ENCODE results near the gene RNASE8.
A peak's percentile ranks its signal among the peaks of the same experiment; 100 is the strongest.
"Not testable (repeated sequence)": the region's sequence is repeated elsewhere in the genome, so short reads cannot be mapped to it uniquely, and the experiment has no call there.

RNASE8 gene

DNA sequence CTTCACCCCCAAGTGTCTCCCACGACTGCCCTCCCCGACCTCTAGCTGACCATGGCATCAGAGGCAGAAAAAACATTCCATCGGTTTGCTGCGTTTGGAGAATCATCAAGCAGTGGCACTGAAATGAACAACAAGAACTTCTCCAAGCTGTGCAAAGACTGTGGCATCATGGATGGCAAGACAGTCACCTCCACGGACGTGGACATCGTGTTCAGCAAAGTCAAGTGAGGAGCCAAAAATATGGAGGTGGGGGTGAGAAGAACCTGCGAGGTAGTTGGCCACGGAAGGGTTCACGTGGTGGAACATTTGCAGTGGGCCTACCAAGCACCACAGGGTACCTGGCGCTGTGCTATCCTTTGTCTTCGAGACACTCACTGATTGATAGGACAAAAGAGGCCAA, 27.1 kb upstream of the RNASE8 start:
- DNase-seq (ENCODE audit: low read depth in 2 of 2): no peak

DNA sequence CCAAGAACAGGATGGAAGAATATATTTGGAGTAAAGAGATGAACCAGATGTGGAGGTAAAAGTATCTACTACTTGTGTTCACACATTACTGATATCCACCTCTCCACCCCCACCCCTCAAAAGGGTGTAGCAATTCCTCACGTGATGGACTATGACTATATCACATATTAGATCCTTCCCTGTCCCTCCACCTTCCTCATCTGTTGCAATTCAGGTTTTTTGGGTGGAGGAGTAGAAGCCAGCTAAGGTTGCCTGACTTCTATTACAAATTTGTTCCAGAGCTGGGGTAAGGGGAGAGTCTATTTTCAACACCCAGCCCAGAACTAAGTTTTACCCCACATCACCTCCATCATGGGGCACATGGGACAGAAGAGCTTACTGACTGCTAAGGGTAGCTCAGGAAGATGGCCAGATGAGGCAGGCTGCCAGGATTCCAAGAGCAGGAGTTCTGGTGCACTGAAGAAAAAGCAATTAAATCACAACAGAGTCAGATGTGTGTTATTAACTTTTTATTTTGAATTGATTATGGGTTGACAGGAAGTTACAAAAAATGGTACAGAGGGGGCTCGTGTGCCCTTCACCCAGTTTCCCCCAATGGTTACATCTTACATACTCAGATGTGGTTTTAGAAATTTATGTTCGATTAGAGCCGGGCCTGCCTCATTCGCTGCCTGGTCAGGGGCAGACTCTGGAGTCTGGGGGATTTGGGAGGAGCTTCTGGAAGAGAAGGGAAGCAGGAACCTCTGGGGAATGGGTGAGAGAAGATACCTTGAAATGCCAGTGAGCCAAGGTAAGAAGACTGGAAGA, 25.1 kb upstream of the RNASE8 start:
- no peak for DNase-seq (ENCODE audit: low read depth in 2 of 2)

DNA sequence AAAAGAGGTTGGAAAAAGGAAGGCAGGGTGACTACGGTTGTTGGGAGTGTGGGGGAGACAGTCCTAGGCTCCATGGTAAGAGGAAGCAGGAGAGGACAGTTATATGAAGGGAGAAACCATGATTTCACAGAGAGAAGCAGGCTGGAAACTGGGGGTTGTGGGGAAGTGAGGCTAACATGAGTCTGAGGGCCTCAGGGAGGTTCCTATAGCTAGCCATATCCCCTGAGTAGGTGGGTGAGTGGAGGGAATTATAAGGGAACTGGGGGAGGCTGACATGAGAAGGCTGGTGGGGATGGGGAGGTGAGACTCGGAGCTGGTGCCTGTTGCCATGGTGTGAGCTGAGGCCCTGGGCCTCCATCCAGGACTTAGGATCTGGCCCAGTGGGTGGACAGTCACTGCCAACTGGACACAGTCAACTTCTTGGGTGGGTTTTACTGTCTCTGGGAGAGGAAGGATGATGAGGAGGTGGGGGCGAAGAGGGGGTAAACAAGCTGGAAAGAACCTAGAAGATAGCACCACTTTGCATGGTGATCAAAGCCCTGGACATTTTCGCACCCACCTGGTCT, 24.4 kb upstream of the RNASE8 start:
- no peak for DNase-seq (ENCODE audit: low read depth in 2 of 2)

DNA sequence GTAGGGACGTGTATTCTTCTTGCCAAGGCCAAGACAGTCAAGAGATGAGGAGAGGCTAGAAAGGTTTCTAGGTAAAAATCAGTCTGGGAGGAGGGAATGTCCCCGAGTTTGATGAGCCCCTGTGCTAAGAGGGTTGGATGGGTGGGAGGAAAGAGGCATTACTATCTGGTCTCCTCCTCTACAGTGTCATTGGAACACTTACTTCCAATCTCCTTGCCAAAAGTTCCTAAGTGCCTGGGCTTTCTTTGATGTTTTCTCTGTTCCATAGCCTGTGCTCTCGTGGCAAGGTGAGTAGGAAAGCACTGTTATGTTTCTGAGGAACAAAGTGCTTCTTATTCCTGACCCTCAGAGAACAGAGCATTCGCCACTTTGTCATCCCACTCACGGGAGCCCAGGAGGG, 22.9 kb upstream of the RNASE8 start, which contains the start of gene RNASE13:
TSS of gene RNASE13 (minus strand) at position 101 of the 400 bp plus-strand sequence. CDS start 519 bp downstream, outside the sequence.
- DNase-seq (ENCODE audit: low read depth in 2 of 2): no peak

DNA sequence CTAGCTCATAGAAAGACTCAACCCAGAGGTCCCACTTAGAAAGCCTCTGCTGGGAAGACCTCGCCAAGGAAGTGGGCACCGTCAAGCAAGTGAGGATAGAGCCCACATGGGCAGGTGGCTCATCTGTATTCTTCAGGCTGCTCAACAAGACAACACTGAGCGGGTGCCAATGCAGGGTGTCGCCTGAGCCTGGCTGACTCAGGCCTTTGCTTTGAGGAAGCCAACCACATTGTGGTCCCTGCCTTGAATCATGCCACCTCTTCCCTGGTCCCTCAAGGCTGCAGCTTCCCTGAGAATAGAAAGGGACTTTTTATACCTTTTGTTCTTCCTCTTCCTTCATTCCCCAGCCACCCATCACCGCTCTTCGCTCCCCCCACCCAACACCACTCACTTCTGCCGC, 20.9 kb upstream of the RNASE8 start:
- no peak for DNase-seq (ENCODE audit: low read depth in 2 of 2)

DNA sequence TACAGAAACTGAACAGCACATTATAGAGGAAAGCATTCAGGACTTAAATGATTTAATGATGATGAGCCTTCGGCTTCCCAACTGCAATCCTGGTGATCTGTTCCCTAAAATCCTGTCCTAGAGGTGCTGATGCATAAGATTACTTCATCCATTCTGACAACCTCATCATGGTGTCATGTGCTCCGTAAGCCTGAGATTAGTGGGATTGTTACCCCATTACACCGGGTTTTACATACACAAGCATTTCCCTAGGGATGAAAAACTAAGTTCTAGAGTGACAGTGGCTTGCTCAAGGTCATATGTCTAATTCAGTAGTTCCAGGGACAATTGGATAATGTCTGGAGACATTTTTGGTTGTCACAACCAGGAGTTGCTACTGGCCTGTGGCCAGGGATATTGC, 20.5 kb upstream of the RNASE8 start:
- no peak for DNase-seq (ENCODE audit: low read depth in 2 of 2)

DNA sequence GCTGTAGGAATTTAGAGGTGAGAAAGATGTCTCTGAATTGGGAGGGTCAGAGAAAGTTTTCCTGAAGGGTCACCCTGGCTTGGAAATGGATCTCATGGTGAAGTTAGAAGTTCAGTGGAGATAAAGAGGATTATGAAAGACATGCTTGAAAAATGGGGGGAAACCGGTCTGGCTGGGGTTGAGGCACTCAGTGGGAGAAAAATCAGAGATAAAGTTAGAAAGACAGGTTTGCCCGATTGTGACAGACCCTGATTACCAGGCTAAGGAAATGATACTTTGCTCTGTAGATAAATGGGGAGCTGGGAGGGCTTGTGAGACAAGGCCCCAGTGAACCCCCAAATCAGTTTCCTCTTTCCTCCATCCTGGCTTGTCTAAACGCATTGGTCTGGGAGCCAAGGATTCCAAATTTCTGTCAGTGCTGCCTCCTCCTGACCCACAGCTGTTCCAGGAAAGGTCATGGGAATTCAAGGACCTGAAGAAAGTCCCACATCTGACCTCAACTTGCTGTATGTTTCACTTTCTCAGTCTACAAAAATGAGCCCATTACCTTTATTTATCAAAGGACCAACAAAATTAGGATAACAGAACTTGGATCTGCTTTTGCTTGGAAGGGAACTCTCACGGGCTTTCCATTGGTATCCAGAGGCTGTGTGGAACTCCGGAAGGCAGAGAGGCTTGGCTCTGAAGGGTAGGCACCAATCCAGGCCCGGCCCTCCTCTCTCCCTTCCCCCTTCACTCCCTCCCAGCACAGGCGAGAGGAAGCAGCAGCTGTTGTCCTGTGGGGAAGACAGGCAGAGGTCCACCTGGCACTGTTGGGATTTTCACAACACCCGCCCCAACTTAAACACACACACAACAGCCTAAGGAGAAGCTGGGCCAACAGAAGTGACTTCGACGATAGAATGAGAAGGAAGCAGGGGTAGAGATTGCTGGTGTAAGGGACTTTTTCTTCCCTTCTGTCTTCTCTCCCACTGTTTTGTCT, 18.9 kb upstream of the RNASE8 start:
- DNase-seq (ENCODE audit: low read depth in 2 of 2): no peak

DNA sequence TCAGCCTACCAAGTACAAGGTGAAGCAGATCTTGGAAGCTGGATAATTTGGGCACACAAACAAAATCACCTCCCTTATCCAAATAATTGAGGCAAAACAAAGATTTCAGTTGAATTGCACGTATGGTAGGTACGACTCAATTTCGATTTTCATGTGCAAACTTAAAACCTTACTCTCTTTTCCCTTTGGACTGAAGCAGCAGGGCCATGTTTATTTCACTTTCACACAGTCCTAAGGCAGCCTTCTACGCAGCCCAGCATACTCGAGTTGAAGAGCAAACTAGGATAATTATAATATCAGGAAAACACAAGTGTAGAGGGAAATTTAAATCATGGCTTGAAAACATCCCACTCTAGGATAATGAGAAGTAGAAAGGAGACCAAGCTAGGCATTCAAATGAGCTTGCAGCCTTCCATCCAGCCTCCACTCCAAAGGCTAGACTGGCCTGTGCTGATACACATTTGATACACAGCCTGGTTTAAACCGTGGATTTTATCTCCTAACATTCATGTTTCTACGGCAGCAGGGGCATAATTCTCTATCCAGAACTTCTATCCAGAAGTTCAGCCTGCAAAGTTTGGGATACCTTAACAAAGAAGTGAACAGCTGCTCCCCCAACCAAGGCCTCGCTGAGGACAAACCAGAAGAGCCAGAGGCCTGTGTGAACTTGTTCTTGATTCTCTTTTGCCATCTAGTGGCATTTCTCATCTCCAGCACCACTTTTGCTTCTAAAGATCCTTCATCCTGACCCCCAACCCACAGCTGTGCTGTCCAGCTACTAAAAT, 17.8 kb upstream of the RNASE8 start:
- DNase-seq (ENCODE audit: low read depth in 2 of 2): peak in 1 of 2 experiments; percentile 43

DNA sequence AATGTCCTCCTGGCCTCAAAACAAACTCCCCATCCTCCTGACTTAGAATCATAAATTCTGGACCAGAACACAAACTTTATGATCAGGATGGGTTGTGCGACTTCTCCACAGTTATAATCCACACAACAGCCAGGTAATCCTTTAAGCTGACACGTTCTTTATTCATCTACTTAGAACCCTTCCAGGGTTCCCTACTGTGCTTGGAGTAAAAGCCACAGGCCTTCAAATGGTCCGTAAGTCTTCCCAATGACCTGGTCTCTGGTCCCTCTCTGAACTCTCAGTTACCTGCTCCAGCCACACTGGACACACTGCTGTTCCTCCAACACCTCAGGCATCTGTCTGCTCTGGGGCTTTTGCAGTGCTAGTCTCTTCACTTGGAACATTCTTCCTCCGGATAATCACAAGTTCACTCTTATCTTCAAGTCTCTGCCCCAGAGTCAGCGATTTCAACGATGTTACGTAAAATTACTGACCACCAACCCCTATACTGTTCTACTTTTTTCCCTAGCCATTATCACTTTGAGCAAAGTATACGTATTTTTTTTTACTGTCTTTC, 17.2 kb upstream of the RNASE8 start:
- DNase-seq (ENCODE audit: low read depth in 2 of 2): no peak

DNA sequence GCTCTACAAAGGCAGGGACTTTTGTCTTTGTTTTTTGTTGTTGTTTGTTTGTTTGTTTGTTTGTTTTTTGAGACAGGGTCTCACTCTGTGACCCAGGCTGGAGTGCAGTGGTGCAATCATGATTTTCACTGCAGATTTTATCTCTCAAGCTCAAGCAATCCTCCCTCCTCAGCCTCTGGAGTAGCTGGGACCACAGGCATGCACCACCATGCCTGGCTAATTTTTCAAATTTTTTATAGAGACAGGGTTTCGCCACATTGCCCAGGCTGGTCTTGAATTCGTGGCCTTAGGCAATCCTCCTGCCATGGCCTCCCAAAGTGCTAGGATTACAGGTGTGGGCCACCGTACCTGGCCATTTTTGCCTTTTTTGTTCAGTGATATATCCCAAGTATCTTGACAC, 16.7 kb upstream of the RNASE8 start:
- not testable (repeated sequence) for DNase-seq (ENCODE audit: low read depth in 2 of 2)

DNA sequence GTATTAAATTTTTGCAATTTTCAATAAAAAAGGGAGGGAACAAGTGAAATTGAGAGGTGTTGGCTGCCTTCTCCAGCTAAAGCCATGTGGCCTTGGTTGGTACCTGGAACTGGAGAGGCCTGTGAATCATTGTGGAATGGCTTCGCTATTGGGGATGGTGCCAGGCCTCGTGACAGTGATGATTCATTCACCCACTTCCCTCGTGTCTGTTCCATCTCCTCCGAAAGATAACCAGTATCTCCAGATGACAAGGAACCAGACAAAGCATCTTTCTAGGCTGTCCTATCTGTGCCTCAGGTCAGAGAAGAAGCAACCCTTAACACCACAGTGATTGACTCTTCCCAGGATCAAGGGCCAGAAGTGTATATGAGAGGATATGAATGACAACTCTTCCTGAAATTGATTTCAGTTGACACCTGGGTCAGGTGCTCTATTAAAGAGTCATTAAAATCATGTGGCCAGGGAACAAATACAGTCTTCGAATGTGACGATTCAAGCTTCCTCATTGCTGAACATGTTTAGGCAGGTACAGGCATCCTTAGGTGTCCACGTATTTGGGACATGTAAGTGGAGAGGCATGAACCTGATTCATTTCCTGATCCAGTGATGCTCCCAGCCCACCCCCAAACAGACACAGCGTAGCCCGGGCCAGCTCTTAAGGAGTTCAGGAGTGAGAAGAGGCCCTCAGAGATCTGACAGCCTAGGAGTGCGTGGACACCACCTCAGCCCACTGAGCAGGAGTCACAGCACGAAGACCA, 15.8 kb upstream of the RNASE8 start, which contains the start of gene RNASE7:
TSS of gene RNASE7 (plus strand) at position 687 of the 758 bp plus-strand sequence. CDS start 631 bp downstream, outside the sequence.
- DNase-seq (ENCODE audit: low read depth in 2 of 2): no peak

DNA sequence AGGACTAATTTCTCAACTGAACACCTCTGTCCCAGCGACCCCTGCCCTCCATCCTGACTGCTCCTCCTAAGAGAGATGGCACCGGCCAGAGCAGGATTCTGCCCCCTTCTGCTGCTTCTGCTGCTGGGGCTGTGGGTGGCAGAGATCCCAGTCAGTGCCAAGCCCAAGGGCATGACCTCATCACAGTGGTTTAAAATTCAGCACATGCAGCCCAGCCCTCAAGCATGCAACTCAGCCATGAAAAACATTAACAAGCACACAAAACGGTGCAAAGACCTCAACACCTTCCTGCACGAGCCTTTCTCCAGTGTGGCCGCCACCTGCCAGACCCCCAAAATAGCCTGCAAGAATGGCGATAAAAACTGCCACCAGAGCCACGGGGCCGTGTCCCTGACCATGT, 14.7 kb upstream of the RNASE8 start:
- DNase-seq (ENCODE audit: low read depth in 2 of 2): no peak

DNA sequence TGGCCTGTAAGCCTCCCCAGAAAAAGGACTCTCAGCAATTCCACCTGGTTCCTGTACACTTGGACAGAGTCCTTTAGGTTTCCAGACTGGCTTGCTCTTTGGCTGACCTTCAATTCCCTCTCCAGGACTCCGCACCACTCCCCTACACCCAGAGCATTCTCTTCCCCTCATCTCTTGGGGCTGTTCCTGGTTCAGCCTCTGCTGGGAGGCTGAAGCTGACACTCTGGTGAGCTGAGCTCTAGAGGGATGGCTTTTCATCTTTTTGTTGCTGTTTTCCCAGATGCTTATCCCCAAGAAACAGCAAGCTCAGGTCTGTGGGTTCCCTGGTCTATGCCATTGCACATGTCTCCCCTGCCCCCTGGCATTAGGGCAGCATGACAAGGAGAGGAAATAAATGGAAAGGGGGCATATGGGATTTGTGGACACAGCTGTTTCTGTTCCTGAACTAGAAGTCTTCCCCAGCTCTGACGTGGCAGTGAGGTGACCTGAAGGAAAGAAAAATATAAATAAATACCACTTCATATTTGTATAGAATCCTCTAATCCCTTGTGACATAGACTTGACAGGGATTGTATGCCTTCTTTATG, 14.1 kb upstream of the RNASE8 start:
- no peak for DNase-seq (ENCODE audit: low read depth in 2 of 2)

DNA sequence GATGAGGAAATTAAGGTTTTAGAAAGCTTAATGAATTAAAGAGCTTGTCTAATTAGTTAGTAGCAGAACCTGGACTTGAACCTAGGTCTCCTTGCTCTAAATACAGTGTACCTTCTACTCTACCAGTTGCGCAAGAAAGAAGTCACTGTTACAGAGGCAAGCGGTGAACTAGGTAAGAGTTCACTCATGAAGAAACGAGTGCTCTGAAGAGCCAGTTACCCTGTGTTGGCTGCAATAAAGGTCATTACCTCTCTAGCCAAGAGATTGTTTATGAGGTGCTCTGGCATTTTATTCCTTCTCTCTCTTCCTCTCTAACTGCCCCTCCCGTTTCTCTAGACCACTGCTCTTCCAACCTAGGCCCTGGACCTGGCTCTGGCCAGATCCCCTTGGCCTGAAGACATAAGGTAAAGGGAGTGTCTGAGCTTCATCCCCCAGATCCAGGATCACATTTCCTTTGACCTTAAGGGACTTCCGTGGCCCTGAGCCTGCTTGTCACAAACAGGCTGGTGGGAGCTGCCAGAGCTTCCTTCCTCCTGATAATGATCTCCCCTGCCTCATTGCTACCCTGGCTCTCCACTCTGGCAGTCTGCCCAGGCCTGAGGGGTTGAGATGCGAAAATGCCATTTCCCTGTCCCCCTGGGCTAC, 13.5 kb upstream of the RNASE8 start:
- no peak for DNase-seq (ENCODE audit: low read depth in 2 of 2)

DNA sequence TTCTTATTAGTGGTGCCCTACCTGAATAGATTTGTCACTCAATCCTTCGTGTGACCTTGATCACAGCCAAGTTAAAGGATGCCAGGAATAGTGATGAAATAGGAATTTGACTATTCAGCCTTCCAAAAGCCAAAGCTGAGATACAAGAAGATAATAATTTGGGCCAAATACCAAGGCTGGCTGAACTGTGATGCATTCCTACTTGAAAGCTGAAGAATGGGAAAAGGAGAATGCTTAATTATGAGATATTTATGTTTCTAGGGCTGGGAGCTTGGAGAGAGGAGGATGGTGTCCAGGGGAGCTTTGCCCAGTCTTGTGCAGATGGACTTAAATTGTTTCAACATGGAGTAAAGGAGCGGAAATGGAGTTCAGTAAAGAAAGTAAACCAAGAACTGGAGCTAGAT, 10.2 kb upstream of the RNASE8 start:
- no peak for DNase-seq (ENCODE audit: low read depth in 2 of 2)

DNA sequence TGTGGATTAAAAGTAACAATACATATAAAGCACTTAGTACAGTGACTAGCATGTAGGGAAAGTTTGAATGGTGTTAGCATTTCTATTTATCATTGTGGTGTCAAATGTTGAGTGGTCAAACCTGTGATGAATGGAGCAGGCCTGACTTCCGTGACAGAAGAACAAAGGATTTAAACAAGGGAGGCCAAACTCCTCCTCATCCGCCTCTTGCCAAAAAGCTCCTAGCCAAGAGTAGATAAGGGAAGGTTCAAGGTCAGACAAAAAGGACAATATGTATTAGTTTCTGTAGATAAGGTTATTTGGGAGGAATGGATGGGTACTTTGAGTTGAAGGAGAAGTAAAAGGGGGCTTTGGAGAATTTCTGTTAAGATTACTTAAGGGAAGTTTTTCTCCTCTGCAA, 9.0 kb upstream of the RNASE8 start:
- no peak for DNase-seq (ENCODE audit: low read depth in 2 of 2)

DNA sequence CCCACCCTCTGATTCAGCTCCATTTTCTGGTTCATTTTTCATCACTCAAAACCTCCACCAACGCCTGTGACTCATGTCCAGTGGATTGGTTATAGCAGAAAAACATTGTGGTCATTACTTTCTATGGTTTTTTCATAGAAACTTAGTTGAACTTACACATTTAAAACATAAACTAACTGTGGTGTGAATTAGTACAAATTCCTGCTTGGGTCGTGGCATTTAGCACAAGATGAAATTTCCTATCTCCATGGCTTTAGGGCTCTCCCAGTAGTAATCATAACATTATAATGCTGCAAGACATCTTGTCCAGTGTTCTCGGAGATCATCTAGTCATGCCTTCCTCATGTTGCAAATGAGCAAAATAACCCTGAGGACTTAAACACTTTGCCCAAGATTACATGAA, 8.3 kb upstream of the RNASE8 start:
- no peak for DNase-seq (ENCODE audit: low read depth in 2 of 2)

DNA sequence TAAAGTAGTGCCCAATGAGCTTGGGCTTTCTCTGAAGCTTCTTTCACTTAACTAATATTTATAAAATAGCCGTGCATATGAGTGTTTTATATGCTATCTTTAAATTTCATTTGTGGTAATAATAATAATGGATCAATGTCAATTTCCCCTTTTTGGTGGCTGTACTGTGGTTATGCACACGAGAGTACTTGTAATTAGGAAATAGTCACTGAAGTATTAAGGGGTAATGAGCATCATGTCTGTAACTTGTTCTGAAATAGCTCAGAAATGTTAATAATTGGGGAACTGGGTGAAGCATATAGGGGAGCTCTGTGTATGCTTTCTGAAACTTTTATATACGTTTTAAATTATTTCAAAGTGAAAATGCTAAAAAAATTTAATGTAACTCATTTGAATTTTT, 7.0 kb upstream of the RNASE8 start:
- DNase-seq (ENCODE audit: low read depth in 2 of 2): no peak

All from fibroblast of skin of left quadriceps (primary cell).